HEK293 (cell line): ENCODE results near the gene PARP3.

Source experiments
- CTCF ChIA-PET: fragments of 350-600 bp; formaldehyde crosslinking; extraction: SDS; loops from one replicate; lab custom pipeline; 2021; ENCODE audit warnings: antibody characterized with exemption; lab: Yijun Ruan, JAX
- POLR2A ChIA-PET: fragments of 300-600 bp; formaldehyde crosslinking; extraction: SDS; loops from one replicate; lab custom pipeline; 2020; ENCODE audit warnings: antibody characterized with exemption, inconsistent platforms; lab: Yijun Ruan, JAX
- H3K27ac ChIP-seq: fragments of 200-500 bp; sonication (Bioruptor generic); 2 replicates; pipeline ENCODE4 v1.5.1; 2014; ENCODE audit warnings: low read depth, low read length, control low read depth, inconsistent platforms; ENCODE audit errors: extremely low read depth
- H3K36me3 ChIP-seq, 2 experiments: fragments of 200-500 bp in 1 of 2; sonication (Bioruptor generic) in 1 of 2; 1 replicate in 1 of 2; 2 replicates in 1 of 2; pipeline ENCODE4 v1.5.1; 2014 to 2017; ENCODE audit warnings: inconsistent platforms in 2 of 2, low read length in 2 of 2; ENCODE audit not compliant: control insufficient read depth in 2 of 2, insufficient read depth in 1 of 2
- H3K4me1 ChIP-seq: fragments of 200-500 bp; sonication (Bioruptor generic); 2 replicates; pipeline ENCODE4 v1.5.1; 2014; ENCODE audit warnings: mild to moderate bottlenecking, low read length, inconsistent platforms; ENCODE audit not compliant: control insufficient read depth, insufficient read depth
- H3K4me3 ChIP-seq: 2 replicates; pipeline ENCODE4 v1.5.1; 2011; ENCODE audit warnings: low read depth, mild to moderate bottlenecking, control low read depth, low read length, moderate library complexity
- H3K9me3 ChIP-seq: fragments of 200-500 bp; sonication (Bioruptor generic); 2 replicates; pipeline ENCODE4 v1.5.1; 2014; ENCODE audit warnings: low read depth, low read length, inconsistent platforms; ENCODE audit not compliant: control insufficient read depth, insufficient read depth
- GFI1B ChIP-seq: fragments of 450-650 bp; formaldehyde crosslinking; IDR thresholded peaks from 2 replicates; pipeline ENCODE4 v1.5.1; 2016; ENCODE audit warnings: missing biosample characterization, missing genetic modification characterization
- GLI4 ChIP-seq: fragments of 450-650 bp; formaldehyde crosslinking; IDR thresholded peaks from 2 replicates; pipeline ENCODE4 v1.5.1; 2016; ENCODE audit warnings: missing biosample characterization, missing genetic modification characterization
- KLF9 ChIP-seq: fragments of 450-650 bp; formaldehyde crosslinking; IDR thresholded peaks from 2 replicates; pipeline ENCODE4 v1.5.1; 2016; ENCODE audit warnings: missing biosample characterization, missing genetic modification characterization, low read depth
- REPIN1 ChIP-seq: fragments of 450-650 bp; formaldehyde crosslinking; IDR thresholded peaks from 2 replicates; pipeline ENCODE4 v1.5.1; 2017; ENCODE audit warnings: missing biosample characterization, missing genetic modification characterization, low read depth
- SP2 ChIP-seq: fragments of 450-650 bp; formaldehyde crosslinking; IDR thresholded peaks from 2 replicates; pipeline ENCODE4 v1.5.1; 2016; ENCODE audit warnings: missing biosample characterization, missing genetic modification characterization
- TRIM28 ChIP-seq: IDR thresholded peaks from 2 replicates; pipeline ENCODE4 v1.6.1; 2011; ENCODE audit warnings: low read length, control low read depth, borderline replicate concordance
- YY1 ChIP-seq: fragments of 450-650 bp; formaldehyde crosslinking; IDR thresholded peaks from 2 replicates; pipeline ENCODE4 v1.5.1; 2018; ENCODE audit warnings: missing biosample characterization, missing genetic modification characterization
- ZIC2 ChIP-seq: fragments of 450-650 bp; formaldehyde crosslinking; IDR thresholded peaks from 2 replicates; pipeline ENCODE4 v1.5.1; 2016; ENCODE audit warnings: missing biosample characterization, missing genetic modification characterization
- ZNF175 ChIP-seq: fragments of 450-650 bp; formaldehyde crosslinking; IDR thresholded peaks from 2 replicates; pipeline ENCODE4 v1.5.1; 2016; ENCODE audit warnings: missing biosample characterization, missing genetic modification characterization
- ZNF2 ChIP-seq: fragments of 450-650 bp; formaldehyde crosslinking; IDR thresholded peaks from 2 replicates; pipeline ENCODE4 v1.5.1; 2016; ENCODE audit warnings: missing biosample characterization, missing genetic modification characterization
- ZNF354C ChIP-seq: fragments of 450-650 bp; formaldehyde crosslinking; IDR thresholded peaks from 2 replicates; pipeline ENCODE4 v1.5.1; 2016; ENCODE audit warnings: missing biosample characterization, missing genetic modification characterization, low read depth, borderline replicate concordance
- ZNF37A ChIP-seq: fragments of 450-650 bp; IDR thresholded peaks from 2 replicates; pipeline ENCODE4 v1.5.1; 2018; ENCODE audit warnings: missing biosample characterization, missing genetic modification characterization
- ZNF416 ChIP-seq: fragments of 450-650 bp; formaldehyde crosslinking; IDR thresholded peaks from 2 replicates; pipeline ENCODE4 v1.5.1; 2016; ENCODE audit warnings: missing biosample characterization, missing genetic modification characterization
- ZNF514 ChIP-seq: fragments of 450-650 bp; formaldehyde crosslinking; IDR thresholded peaks from 2 replicates; pipeline ENCODE4 v1.5.1; 2016; ENCODE audit warnings: missing biosample characterization, missing genetic modification characterization
- ZNF530 ChIP-seq: fragments of 450-650 bp; formaldehyde crosslinking; IDR thresholded peaks from 2 replicates; pipeline ENCODE4 v1.5.1; 2016; ENCODE audit warnings: low read depth, missing biosample characterization, missing genetic modification characterization
- ZNF571 ChIP-seq: fragments of 450-650 bp; formaldehyde crosslinking; IDR thresholded peaks from 2 replicates; pipeline ENCODE4 v1.5.0; 2017; ENCODE audit warnings: missing biosample characterization, missing genetic modification characterization
- ZNF596 ChIP-seq: fragments of 450-650 bp; IDR thresholded peaks from 2 replicates; pipeline ENCODE4 v1.5.0; 2018; ENCODE audit warnings: missing biosample characterization, mild to moderate bottlenecking, missing genetic modification characterization, moderate library complexity
- ZNF610 ChIP-seq: fragments of 450-650 bp; formaldehyde crosslinking; IDR thresholded peaks from 2 replicates; pipeline ENCODE4 v1.5.1; 2016; ENCODE audit warnings: missing biosample characterization, missing genetic modification characterization, borderline replicate concordance
- ZNF654 ChIP-seq: fragments of 450-650 bp; formaldehyde crosslinking; IDR thresholded peaks from 2 replicates; pipeline ENCODE4 v1.5.1; 2016; ENCODE audit warnings: low read depth, missing biosample characterization, missing genetic modification characterization
- ZNF776 ChIP-seq: fragments of 450-650 bp; formaldehyde crosslinking; IDR thresholded peaks from 2 replicates; pipeline ENCODE4 v1.5.0; 2017; ENCODE audit warnings: missing biosample characterization, missing genetic modification characterization, borderline replicate concordance
- TF ChIP-seq, protein P1 (sequence below): fragments of 450-650 bp; formaldehyde crosslinking; IDR thresholded peaks from 2 replicates; pipeline ENCODE4 v1.5.1; 2016; ENCODE audit warnings: missing biosample characterization, missing genetic modification characterization
- TF ChIP-seq, protein P2 (sequence below): fragments of 450-650 bp; formaldehyde crosslinking; conservative IDR thresholded peaks from 2 replicates; pipeline ENCODE4 v1.5.1; 2016; ENCODE audit warnings: low read depth, missing biosample characterization, missing genetic modification characterization
- TF ChIP-seq, protein P3 (sequence below): fragments of 450-650 bp; formaldehyde crosslinking; IDR thresholded peaks from 2 replicates; pipeline ENCODE4 v1.5.1; 2016; ENCODE audit warnings: missing biosample characterization, missing genetic modification characterization
- TF ChIP-seq, protein P4 (sequence below): fragments of 450-650 bp; formaldehyde crosslinking; IDR thresholded peaks from 2 replicates; pipeline ENCODE4 v1.5.1; 2017; ENCODE audit warnings: missing biosample characterization, mild to moderate bottlenecking, missing genetic modification characterization, moderate library complexity

The PARP3 gene

DNA sequence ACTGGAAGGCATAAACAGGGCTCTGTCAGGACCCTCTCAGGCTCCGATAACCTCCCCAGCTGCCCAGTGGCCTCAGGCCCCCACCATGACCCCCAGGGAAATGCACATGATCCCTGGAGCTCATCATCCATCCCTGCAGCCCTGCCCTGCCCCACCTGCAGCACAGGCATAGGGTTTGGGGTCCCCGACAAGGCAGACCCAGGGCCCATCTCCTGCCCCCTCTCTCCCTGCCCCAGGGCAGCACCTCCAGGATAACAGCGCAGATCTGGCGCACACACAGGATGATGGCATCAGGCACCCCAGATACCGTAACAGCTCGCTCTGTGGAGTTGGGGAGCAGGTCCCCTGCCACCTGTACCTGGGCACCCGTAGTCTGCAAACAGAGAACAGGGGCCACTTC lies 17.5 kb downstream of the PARP3 start:
- no peaks in the 10 kb centered on the region for H3K9me3 ChIP-seq
- H3K4me3 ChIP-seq, result no peak overlapping the region
- H3K27ac ChIP-seq, result no peak overlapping the region
- ChIA-PET POLR2A (no interaction called here), CTCF (interaction anchor here (1.3 to 1.4 kb wide), 2 partner anchors 14 to 18 kb away, joined by 4 read pairs; partner anchors contain the start of genes ABHD14B and RRP9)
- TF ChIP-seq, protein P1, sequence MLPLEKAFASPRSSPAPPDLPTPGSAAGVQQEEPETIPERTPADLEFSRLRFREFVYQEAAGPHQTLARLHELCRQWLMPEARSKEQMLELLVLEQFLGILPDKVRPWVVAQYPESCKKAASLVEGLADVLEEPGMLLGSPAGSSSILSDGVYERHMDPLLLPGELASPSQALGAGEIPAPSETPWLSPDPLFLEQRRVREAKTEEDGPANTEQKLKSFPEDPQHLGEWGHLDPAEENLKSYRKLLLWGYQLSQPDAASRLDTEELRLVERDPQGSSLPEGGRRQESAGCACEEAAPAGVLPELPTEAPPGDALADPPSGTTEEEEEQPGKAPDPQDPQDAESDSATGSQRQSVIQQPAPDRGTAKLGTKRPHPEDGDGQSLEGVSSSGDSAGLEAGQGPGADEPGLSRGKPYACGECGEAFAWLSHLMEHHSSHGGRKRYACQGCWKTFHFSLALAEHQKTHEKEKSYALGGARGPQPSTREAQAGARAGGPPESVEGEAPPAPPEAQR (tag by site-specific recombination), result no peak
- TF ChIP-seq, protein P2, sequence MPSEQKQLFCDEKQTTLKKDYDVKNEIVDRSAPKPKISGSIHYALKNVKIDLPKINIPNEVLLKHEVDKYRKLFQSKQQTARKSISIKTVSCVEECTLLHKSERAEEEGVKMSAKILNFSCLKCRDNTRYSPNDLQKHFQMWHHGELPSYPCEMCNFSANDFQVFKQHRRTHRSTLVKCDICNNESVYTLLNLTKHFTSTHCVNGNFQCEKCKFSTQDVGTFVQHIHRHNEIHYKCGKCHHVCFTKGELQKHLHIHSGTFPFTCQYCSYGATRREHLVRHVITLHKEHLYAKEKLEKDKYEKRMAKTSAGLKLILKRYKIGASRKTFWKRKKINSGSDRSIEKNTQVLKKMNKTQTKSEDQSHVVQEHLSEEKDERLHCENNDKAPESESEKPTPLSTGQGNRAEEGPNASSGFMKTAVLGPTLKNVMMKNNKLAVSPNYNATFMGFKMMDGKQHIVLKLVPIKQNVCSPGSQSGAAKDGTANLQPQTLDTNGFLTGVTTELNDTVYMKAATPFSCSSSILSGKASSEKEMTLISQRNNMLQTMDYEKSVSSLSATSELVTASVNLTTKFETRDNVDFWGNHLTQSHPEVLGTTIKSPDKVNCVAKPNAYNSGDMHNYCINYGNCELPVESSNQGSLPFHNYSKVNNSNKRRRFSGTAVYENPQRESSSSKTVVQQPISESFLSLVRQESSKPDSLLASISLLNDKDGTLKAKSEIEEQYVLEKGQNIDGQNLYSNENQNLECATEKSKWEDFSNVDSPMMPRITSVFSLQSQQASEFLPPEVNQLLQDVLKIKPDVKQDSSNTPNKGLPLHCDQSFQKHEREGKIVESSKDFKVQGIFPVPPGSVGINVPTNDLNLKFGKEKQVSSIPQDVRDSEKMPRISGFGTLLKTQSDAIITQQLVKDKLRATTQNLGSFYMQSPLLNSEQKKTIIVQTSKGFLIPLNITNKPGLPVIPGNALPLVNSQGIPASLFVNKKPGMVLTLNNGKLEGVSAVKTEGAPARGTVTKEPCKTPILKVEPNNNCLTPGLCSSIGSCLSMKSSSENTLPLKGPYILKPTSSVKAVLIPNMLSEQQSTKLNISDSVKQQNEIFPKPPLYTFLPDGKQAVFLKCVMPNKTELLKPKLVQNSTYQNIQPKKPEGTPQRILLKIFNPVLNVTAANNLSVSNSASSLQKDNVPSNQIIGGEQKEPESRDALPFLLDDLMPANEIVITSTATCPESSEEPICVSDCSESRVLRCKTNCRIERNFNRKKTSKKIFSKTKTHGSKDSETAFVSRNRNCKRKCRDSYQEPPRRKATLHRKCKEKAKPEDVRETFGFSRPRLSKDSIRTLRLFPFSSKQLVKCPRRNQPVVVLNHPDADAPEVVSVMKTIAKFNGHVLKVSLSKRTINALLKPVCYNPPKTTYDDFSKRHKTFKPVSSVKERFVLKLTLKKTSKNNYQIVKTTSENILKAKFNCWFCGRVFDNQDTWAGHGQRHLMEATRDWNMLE (tag by site-specific recombination), result no peak
- TF ChIP-seq, protein P3, sequence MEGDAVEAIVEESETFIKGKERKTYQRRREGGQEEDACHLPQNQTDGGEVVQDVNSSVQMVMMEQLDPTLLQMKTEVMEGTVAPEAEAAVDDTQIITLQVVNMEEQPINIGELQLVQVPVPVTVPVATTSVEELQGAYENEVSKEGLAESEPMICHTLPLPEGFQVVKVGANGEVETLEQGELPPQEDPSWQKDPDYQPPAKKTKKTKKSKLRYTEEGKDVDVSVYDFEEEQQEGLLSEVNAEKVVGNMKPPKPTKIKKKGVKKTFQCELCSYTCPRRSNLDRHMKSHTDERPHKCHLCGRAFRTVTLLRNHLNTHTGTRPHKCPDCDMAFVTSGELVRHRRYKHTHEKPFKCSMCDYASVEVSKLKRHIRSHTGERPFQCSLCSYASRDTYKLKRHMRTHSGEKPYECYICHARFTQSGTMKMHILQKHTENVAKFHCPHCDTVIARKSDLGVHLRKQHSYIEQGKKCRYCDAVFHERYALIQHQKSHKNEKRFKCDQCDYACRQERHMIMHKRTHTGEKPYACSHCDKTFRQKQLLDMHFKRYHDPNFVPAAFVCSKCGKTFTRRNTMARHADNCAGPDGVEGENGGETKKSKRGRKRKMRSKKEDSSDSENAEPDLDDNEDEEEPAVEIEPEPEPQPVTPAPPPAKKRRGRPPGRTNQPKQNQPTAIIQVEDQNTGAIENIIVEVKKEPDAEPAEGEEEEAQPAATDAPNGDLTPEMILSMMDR (tag by site-specific recombination), result no peak
- no peak for TF ChIP-seq ZNF416 (tag by site-specific recombination)
- TF ChIP-seq KLF9, result no peak
- no peak for TF ChIP-seq ZIC2
- no peak for TF ChIP-seq ZNF654 (tag by site-specific recombination)
- H3K4me1 ChIP-seq, result no peaks in the 10 kb centered on the region
- peaks cover 0 to 35% of the 10 kb centered on the region in 2 experiments; a peak in 1 of 3 replicates for H3K36me3 ChIP-seq

DNA sequence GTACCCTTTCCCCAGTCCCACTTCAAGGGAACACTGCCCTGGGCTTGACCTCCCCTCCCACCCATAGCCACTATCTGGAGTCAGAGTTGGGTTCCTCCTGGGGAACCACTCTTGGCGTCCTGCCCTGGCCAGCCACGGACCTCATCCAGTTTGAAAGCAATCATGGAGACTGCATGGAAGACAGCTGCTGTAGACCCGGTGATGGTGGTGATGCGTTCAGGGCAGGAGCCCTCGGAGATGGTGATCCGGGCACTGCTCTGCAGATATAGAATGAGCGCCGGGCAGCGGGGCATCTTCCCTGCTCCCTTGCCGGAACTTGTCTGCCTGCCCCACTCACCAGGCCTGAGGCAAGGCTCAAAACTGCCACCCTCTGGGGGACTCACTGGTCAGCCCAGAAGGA lies 18.2 kb downstream of the PARP3 start:
- ChIA-PET POLR2A (no interaction called here), CTCF (interaction anchor here (1.3 kb wide), 1 partner anchor 13 kb away, joined by 4 read pairs; the partner anchor contains the start of gene ABHD14B)
- Histone ChIP-seq H3K36me3 (peaks cover 0 to 35% of the 10 kb centered on the region in 2 experiments; a peak in 1 of 3 replicates), H3K9me3 (no peaks in the 10 kb centered on the region), H3K27ac (no peak overlapping the region), H3K4me1 (no peaks in the 10 kb centered on the region), H3K4me3 (no peak overlapping the region)
- TF ChIP-seq ZNF776 (no peak), ZNF175 (no peak), GLI4 (tag by site-specific recombination) (no peak), ZNF416 (tag by site-specific recombination) (no peak), SP2 (tag by site-specific recombination) (no peak), REPIN1 (no peak), ZNF596 (tag by site-specific recombination) (no peak), YY1 (tag by site-specific recombination) (no peak), ZNF530 (no peak), ZNF37A (tag by site-specific recombination) (no peak), ZNF610 (no peak), ZNF514 (no peak), GFI1B (tag by site-specific recombination) (no peak), ZNF571 (tag by site-specific recombination) (no peak), ZNF2 (tag by site-specific recombination) (no peak), ZNF354C (tag by site-specific recombination) (no peak), TRIM28 (no peak)
- TF ChIP-seq, protein P4, sequence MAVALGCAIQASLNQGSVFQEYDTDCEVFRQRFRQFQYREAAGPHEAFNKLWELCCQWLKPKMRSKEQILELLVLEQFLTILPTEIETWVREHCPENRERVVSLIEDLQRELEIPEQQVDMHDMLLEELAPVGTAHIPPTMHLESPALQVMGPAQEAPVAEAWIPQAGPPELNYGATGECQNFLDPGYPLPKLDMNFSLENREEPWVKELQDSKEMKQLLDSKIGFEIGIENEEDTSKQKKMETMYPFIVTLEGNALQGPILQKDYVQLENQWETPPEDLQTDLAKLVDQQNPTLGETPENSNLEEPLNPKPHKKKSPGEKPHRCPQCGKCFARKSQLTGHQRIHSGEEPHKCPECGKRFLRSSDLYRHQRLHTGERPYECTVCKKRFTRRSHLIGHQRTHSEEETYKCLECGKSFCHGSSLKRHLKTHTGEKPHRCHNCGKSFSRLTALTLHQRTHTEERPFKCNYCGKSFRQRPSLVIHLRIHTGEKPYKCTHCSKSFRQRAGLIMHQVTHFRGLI, result no peak
